Gastrocnemius medialis (tissue), 4 donors: ENCODE results near the gene FOXB1.

ENCODE experiments used
- POLR2A ChIP-seq, 2 donors: fragments of 450-650 bp; IDR thresholded peaks; one replicate each; pipeline ENCODE4 v1.6.1; 2017; ENCODE audit warnings: antibody characterized with exemption in 2 of 2, mild to moderate bottlenecking in 2 of 2, moderate library complexity in 2 of 2
- TF ChIP-seq, protein P1 (sequence below), 5 experiments: fragments of 450-650 bp in 3 of 5; fragments of 200-600 bp in 2 of 5; sonication (generic) in 2 of 5; IDR thresholded peaks in 4 of 5; conservative IDR thresholded peaks in 1 of 5; 1 replicate in 4 of 5; 2 replicates in 1 of 5; pipeline ENCODE4 v1.5.1; 2016 to 2019; ENCODE audit warnings: antibody characterized with exemption in 5 of 5, mild to moderate bottlenecking in 3 of 5, moderate library complexity in 3 of 5

- TF ChIP-seq, protein P1, sequence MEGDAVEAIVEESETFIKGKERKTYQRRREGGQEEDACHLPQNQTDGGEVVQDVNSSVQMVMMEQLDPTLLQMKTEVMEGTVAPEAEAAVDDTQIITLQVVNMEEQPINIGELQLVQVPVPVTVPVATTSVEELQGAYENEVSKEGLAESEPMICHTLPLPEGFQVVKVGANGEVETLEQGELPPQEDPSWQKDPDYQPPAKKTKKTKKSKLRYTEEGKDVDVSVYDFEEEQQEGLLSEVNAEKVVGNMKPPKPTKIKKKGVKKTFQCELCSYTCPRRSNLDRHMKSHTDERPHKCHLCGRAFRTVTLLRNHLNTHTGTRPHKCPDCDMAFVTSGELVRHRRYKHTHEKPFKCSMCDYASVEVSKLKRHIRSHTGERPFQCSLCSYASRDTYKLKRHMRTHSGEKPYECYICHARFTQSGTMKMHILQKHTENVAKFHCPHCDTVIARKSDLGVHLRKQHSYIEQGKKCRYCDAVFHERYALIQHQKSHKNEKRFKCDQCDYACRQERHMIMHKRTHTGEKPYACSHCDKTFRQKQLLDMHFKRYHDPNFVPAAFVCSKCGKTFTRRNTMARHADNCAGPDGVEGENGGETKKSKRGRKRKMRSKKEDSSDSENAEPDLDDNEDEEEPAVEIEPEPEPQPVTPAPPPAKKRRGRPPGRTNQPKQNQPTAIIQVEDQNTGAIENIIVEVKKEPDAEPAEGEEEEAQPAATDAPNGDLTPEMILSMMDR (IDR thresholded peaks at IDR 0.05 in 4 of 5, conservative IDR thresholded peaks at IDR 0.05 in 1 of 5): no peak
- no peak for TF ChIP-seq POLR2A (IDR thresholded peaks at IDR 0.05)
These were observed 1.4 kb upstream of the FOXB1 start for GRCh38 chr15:60002528-60003218.
